GM20431 (cell line): ENCODE measurements around the gene CD302.
"Not testable (repeated sequence)": the region's sequence is repeated elsewhere in the genome, so short reads cannot be mapped to it uniquely, and the experiment has no call there.

Source experiments
- in situ Hi-C: fragments of 300-500 bp; cut with MseI, MboI; formaldehyde crosslinking; loops from one replicate; pipeline ENCODE4 v1.15.0; 2020; ENCODE audit warnings: low sequenced_read_pairs; ENCODE audit not compliant: unreplicated experiment

CD302 gene

DNA sequence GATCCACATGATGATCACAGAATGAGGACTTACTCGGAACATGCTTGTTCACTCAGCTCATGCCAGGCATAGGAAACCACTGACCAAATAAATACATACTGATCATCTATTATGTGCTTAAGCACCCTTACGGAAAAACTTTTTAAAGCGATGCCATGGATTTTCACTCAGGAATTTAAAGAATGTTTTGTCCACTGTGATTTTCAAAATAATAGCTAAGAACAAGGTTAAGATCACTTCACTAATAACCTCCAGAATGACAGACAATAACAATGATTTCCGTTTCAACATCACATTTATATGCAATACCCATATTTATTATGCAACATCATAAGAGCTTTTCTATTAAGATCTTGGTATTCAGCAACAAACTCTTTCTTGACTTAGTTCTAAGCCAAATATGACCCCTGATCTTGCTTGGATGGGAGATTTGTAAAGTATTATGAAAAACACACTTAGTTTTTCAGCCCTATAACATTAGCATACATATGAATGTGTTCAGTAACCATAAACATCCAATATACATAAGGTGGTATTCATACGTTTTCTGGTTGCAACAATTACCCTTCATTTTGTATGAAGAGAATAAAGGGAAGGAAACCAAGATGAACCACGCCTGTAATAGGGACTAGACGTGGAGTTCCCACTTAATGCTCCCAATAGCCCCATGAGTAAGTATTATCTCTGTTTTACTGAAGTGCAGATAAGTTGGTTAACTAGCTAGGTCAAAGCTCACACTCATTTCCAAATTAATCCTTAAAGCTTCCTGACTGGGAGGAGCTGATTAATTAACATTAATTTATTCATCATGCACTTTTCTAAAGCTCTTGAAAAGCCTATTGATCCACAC, 1.9 kb downstream of the CD302 start:
- in situ Hi-C loops: no loop called here

DNA sequence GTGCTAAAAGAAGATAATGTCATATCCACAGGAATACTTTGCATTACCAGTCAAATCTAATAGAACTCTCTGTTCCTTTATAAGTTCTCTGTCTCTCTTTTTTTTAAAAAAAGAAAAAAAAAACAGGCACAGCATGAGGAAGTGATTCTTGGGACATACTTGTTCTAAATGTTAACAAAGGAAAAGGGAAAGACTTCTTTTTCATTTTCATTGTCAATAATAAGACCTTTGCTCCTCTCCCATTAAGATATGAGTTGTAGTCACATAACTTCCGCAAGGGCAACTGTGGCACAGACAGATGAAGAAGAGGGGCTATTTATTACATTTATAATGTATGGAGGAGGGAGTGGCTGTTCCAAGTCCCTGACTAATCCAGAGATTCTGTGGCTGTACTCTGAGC, 4.7 kb downstream of the CD302 start:
- in situ Hi-C loops: no loop called here

DNA sequence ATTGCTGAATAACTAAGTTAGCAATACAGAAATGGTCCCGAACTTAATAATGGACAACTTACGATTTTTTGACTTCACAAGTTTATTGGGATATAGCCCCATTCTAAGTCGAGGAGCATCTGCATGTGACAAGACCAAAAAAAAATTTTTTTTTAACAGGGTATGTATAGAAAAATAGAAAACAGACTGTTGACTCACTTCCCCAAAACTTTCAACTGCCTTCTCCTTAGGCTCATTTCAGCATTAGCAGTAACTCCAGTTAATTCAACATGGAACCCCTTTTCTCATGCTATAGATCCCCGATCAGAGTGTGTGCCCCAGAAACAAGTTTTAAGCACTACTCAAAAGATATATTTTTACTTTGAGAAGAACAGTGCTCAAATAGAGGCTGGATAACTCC, 5.4 kb downstream of the CD302 start:
- in situ Hi-C loops: no loop called here

DNA sequence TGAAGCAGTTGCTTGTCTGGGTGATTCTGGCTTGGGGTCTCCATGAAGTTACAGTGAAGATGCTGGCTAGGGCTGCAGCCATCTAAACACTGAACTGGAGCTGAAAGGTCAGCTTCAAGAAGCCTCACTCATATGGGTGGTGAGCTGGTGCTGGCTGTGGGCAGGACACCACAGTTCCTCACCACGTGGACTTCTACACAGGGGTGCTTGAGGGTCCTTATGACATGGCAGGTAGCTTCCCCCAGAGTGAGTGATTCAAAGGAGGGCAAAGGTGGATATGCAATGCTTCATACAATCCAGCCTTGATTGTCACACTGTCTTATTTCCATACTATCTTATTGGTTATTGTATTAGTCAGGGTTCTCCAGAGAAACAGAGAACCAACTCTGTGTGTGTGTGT, 6.0 kb downstream of the CD302 start:
- in situ Hi-C loops: no loop called here

DNA sequence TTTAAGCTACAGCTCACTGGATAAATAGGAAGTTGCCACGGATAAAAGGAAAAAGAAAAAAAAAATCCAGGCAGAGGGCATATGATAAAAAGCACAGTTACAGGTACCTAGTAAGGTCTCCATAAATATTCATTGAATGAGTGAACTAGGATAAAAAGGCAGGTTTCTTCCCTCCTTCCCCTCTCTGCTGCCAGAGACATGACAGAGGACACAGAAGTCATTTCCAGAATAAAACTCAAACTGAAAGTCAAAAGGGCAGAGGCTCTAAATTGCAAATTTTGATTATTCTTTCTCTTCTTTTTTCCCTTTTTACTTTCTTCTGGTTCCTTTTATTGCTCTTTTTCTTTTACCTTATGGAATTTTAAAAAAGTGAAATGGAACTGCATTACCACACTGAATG, 7.7 kb downstream of the CD302 start:
- in situ Hi-C loops: no loop called here

DNA sequence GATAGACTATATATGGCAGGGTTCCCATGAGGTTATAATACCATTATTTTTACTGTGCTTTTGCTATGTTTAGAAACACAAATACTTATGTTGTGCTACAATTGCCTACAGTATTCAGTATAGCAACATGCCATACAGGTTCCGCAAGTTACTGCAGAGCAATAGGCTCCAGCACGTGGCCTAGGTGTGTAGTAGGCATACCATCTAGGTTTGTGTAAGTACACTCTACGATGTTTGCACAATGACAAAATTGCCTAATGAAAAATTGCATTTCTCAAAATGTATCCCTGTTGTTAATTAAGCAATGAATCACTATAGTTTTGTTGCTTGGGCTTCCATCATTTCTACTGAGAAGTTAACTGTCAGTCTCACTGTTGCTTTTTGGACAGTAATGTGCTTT, 9.8 kb downstream of the CD302 start:
- in situ Hi-C loops: no loop called here

DNA sequence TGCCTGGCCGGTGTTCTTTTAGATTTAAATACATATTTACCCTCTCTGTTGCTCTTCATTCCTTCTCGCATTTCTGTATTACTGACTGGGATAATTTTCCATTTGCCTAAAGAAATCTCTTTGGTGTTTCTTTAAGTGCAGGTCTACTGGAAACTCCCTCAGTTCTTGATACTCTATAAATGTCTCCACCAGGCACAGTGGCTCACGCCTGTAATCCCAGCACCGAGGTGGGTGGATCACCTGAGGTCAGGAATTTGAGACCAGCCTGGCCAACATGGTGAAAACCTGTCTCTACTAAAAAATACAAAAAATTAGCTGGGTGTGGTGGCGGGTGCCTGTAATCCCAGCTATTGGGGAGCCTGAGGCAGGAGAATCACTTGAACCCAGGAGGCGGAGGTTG, 10.4 kb downstream of the CD302 start:
- in situ Hi-C loops: not testable (repeated sequence)

DNA sequence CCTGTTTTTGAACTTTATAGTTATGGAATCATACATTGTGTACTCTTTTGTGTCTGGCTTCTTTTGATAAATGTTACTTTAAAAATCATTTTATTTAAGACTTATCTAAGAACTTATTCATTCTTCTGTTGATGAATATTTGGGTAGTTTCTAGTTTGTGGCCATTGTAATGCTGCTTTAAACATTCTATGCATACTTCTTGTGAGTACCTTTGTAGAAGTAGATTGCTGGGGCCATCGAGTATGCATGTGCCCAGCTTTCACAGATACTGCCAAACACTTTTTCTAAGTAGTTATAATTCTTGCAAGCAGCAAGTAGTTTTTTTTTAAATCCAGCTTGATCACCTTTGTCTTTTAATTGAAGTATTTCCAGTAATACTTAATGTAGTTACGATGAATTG, 11.1 kb downstream of the CD302 start:
- in situ Hi-C loops: no loop called here

DNA sequence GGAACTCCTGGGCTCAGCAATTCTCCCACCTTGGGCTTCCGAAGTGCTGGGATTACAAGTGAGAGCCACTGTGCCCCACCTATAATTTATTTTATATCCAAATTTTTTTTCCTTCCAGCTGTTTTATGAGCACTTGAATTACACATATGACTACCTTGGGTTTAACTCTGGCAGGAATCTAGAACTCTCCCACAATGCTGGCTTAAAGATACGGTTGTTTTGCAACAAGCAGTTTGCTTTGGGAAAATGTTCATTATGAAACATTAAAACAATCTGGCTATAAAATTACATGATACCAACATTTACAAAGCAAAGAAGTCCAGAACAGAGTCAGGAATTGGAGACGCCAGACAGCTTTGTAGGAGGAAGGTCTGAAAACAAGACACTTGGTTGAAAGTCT, 12.8 kb downstream of the CD302 start:
- in situ Hi-C loops: no loop called here

DNA sequence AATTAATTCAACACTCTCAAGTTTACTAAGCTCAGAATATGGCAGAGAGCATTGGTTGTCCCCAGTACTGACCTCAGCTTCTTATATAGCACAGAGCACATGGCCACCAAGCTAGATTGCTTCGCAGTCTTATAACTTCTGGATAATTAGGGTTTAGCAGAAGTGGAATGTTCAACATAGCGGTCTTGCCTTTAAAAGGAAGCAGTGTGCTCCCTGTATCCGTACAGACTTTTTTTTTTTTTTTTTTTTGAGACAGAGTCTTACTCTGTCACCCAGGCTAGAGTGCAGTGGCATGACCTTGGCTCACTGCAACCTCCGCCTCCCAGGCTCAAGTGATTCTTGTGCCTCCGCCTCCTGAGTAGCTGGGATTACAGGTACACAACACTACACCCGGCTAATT, 13.3 kb downstream of the CD302 start:
- in situ Hi-C loops: not testable (repeated sequence)

DNA sequence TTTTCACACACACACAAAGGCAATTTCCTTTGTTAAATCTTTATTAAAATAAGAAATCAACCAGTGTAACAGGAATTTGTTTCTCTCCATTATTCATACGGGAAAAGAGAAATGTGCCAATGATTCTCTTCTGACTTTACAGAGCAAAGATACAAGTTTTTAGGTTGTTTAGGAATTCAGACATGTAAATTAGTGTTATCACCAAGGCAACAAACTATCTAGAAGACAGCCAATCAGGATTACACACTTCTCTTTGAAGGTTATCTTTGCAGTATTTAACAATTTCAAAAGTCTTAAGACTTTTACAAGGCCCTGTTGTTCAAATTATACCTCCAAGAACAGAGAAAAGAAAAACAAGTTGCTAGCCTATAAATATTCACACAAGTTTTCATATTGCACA, 14.5 kb downstream of the CD302 start:
- in situ Hi-C loops: no loop called here

DNA sequence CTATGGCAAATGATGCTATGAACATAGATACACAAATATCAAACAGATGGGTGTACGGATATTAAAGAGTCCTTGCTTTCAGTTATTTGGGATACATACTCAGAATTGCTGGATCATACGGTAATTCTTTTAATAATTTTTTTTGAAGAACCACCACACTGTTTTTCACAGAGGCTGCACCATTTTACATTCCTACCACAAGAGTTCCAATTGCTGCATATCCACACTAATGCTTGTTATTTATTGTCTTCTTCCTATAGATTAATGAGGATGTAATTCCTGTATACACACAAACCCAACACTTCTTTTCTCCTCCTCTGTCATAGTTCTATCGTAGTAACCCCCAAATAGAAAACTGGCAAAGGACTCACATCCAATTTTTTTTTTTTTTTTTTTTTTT, 21.7 kb downstream of the CD302 start:
- in situ Hi-C loops: no loop called here

DNA sequence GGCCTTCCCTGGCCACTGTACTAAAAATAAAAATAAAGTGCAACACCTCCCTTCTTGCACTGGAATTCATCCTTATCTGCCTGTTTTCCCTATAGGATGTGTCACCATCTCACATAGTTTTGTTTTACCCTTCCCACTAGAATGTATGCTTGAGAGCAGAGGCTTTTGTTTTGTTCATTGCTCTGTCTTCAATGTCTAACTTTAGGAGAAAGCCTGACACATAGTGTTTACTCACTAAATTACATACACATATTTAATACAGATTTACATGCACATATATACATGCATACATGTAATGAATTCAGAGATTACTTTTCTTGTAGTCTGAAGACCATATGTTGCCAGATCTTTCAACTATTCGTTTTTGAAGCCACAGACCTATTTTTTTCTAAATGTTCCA, 23.0 kb downstream of the CD302 start:
- in situ Hi-C loops: no loop called here

DNA sequence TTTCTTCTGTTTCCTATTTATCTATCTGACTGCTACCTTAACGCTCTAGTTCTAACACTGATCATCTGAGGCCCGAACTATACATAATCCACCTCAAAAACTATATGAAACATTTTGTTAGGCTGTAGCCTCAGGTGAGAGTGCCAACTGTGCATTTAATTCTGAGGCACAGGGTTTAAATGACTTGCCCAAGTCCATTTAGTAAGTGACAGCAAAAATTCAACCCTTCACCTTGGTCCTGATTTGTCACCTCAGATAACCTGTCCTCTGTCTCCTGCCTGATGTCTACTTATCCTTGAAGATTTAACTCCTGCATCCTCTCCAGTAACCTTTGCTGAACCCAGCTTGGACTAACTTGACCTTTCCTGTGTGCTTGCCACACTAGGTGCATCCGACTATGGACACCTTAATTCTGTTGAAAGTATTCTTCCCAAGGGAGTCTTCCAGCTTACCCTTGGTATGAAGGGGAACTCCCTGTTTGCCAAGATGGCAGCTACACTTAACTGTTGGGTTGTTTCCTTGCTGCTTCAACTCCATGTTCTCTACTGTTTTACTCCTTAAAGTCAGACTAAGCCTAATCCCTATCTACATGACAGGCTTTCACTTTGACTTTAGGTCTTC, 23.5 kb downstream of the CD302 start:
- in situ Hi-C loops: no loop called here

DNA sequence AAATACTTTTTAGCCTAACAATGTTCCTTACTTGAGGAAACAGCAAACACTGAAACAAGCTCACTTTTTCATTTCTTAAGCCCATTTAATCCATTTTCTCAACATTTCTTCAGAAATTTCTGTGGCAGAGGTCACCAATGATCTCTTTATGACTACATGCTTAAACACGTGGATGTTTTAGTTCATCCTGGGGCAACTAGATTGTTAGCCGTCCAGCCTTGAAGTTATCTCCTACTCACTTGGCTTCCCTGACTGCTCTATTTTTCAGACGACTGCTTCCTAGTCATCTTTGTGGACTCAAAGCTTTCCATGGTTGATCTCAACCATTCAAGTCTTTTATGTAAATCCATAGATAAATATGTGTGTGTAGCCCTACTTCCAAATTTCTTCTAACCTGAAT, 24.1 kb downstream of the CD302 start:
- in situ Hi-C loops: no loop called here

DNA sequence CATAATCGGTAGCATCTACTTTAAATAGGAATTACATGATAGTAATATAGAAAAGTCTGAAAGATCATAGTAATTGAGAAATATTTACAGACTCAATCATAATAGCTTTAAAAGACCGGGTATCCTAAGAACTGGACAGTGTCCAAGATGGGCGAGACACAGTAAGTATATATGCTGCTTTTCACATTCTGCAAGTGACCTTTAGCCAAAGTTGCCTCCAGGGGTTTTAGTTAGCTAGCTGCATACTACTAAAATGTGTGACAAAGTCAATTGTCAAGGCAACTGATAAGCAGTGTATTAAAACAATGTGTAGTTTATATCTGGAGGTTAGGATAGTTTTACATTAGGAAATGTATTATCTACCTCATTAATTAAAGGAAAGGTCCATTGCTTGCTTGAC, 24.6 kb downstream of the CD302 start:
- in situ Hi-C loops: no loop called here

DNA sequence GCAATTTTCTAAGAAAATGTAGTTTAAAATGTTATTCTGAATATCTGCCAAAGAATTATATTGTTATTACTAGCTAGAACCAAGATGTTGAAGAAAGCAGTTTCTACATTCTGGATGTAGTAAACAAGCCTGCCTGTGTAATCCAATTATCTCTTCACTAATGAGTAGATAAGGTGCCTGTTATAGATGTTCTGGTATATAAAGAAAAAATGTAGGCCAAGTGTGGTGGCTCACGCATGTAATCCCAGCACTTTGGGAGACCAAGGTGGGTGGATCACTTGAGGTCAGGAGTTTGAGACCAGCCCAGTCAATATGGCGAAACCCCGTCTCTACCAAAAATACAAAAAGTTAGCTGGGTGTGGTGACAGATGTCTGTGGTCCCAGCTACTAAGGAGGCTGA, 28.9 kb downstream of the CD302 start:
- in situ Hi-C loops: no loop called here

DNA sequence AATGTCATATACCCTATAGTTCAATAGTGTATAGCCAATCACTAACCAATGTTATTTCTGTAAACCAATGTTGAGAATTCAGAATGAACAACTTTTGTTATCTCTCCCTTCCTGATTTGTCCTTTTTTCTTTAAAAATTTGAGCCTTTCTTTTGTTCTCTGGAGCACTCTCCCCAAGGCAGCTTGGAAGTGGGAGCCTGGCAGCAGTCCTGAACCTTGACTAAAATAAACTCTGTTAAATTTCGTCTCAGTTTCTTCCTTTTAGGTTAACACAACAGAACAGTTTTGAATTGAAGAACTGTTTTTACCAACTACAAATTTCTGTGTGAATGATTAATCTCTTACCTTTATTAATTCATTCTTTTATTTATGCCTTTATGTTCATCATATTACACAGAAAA, 35.9 kb downstream of the CD302 start:
- in situ Hi-C loops: no loop called here

DNA sequence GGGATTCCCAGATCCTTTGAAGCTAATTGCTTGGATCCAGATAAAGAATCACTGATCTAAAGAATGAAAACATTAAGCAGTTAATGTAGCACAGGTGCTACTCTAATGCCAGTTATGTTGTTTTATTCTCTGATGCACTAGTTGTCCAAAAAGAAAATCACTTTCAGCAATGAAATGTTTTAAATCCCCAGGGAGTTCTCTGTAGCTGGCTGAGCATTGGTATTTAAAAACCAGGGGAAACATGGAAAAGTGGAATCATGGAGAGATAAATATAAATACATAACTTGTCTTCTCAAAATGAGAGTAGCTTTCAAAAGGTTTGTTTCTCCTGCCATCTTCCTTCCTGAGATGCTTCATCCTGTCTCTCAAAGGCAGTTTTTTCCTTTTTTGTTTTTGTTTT, 37.7 kb downstream of the CD302 start:
- in situ Hi-C loops: no loop called here

DNA sequence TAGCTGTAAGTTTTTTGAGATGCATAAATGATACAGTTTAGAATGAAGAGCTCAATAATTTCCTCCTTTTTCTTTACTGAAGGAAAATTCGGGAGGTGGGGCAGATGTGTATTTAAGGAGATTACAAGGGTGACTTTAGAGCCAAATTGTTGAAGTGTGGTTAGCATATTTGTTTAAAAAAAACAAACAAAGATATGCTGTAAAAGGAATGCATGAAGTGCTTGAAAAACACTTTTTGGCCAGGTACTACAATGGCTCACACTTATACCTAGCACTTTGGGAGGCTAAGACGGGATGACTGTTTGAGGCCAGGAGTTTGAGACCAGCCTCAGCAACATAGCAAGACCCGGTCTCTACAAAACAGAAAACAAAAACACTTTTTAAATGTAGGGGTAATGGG, 38.4 kb downstream of the CD302 start:
- in situ Hi-C loops: no loop called here

DNA sequence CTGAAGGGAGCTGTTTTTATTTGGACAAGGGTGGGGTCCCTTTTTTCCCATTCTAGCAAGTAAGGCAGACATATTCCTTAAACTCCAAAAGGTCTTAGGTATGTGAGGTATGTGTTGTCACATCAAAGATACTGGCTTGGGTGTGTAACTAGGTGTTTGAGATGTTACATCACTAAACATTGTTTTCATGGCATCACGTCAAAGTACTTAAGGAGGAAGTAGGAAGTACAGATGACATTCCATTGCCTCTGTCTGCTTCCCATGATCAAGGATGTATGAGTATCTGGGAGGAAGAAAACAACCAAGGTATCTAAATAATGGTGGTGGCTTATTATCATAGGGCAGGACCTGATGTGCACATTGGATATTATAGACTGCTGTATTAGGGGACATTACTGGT, 39.3 kb downstream of the CD302 start:
- in situ Hi-C loops: no loop called here

DNA sequence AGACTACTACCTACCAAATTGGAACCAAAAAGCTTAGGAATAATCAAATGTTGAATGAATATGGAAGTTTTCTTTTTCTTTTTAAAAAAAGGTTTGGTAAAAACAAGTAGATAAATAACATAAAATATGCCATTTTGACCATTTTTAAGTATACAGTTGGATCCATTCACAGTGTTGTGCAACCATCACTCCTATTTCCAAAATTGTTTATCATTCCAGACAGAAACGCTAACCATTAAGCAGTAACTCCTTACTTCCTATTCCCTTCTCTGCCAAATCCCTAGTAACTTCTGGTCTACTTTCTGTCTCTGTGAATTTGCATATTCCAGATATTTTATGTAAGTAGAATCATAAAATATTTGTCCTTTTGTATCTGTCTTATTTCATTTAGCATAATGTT, 39.8 kb downstream of the CD302 start:
- in situ Hi-C loops: no loop called here
